ENCODE data around the gene THOC6.

THOC6 gene

GRCh38 chr16:3013998-3014690 lies 9.7 kb upstream of the THOC6 start:
- no peaks in the 10 kb centered on the region for H3K36me3 ChIP-seq (ENCODE audit: insufficient read depth)

GRCh38 chr16:3014971-3015370 lies 8.9 kb upstream of the THOC6 start:
- Histone ChIP-seq H3K4me1 (ENCODE audit: low read depth, poor library complexity, severe bottlenecking) (peaks cover 24% of the 10 kb centered on the region), H3K4me2 (no peak overlapping the region)

More at GRCh38 chr16:3013998-3014690, 9.7 kb upstream of the THOC6 start:
- Histone ChIP-seq H3K4me2 (no peak overlapping the region), H3K79me2 (ENCODE audit: insufficient read depth, low read depth) (no peaks in the 10 kb centered on the region), H4K20me1 (ENCODE audit: insufficient read depth) (no peaks in the 10 kb centered on the region), H3K4me3 (IDR thresholded peaks at IDR 0.05; ENCODE audit: insufficient read depth, low read depth, low read length) (no peak overlapping the region), H2AFZ (ENCODE audit: low read depth) (no peak overlapping the region), H3K9ac (no peak overlapping the region), H3K27ac (no peak overlapping the region), H3K4me1 (ENCODE audit: low read depth, poor library complexity, severe bottlenecking) (peaks cover 17% of the 10 kb centered on the region), H3K27me3 (ENCODE audit: insufficient read depth, low read depth) (peaks cover 63% of the 10 kb centered on the region)
- no peak for TF ChIP-seq CTCF (conservative IDR thresholded peaks at IDR 0.05; ENCODE audit: low read depth, low read length)

GRCh38 chr16:3015865-3016521 lies 7.8 kb upstream of the THOC6 start:
- Histone ChIP-seq H3K36me3 (ENCODE audit: insufficient read depth) (no peaks in the 10 kb centered on the region), H3K27ac (no peak overlapping the region), H2AFZ (ENCODE audit: low read depth) (no peak overlapping the region), H4K20me1 (ENCODE audit: insufficient read depth) (no peaks in the 10 kb centered on the region), H3K79me2 (ENCODE audit: insufficient read depth, low read depth) (no peaks in the 10 kb centered on the region), H3K27me3 (ENCODE audit: insufficient read depth, low read depth) (peaks cover 48% of the 10 kb centered on the region), H3K9ac (no peak overlapping the region), H3K4me3 (IDR thresholded peaks at IDR 0.05; ENCODE audit: insufficient read depth, low read depth, low read length) (no peak overlapping the region), H3K4me1 (ENCODE audit: low read depth, poor library complexity, severe bottlenecking) (peaks cover 29% of the 10 kb centered on the region), H3K4me2 (no peak overlapping the region)
- no peak for TF ChIP-seq CTCF (conservative IDR thresholded peaks at IDR 0.05; ENCODE audit: low read depth, low read length)

More at GRCh38 chr16:3014971-3015370, 8.9 kb upstream of the THOC6 start:
- H3K36me3 ChIP-seq (ENCODE audit: insufficient read depth), result no peaks in the 10 kb centered on the region
- peaks cover 58% of the 10 kb centered on the region for H3K27me3 ChIP-seq (ENCODE audit: insufficient read depth, low read depth)
- H3K27ac ChIP-seq, result no peak overlapping the region
- no peaks in the 10 kb centered on the region for H4K20me1 ChIP-seq (ENCODE audit: insufficient read depth)
- TF ChIP-seq CTCF (conservative IDR thresholded peaks at IDR 0.05; ENCODE audit: low read depth, low read length), result no peak
- H3K9ac ChIP-seq, result no peak overlapping the region
- no peak overlapping the region for H3K4me3 ChIP-seq (IDR thresholded peaks at IDR 0.05; ENCODE audit: insufficient read depth, low read depth, low read length)
- H3K79me2 ChIP-seq (ENCODE audit: insufficient read depth, low read depth), result no peaks in the 10 kb centered on the region
- H2AFZ ChIP-seq (ENCODE audit: low read depth), result no peak overlapping the region

DNA sequence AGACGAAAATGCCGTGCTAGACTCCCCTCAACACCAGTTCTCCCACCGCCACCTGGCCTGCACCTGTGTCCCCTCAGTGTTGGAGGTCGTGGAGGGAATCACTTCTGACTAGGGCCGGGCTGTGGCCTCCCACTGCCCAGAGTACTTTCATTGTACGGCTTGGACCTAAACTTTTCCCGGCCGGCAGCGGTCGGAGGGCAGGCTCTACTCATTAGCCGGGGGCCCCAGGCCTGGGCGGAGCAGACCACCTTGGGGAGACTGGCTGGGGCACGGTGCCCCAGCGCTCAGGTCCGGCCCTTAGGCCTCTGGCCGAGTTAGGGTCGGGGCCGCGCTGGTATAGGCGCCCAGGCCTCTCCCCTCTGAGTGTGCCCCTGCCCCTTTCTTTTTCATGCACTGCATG lies 6.5 kb upstream of the THOC6 start:
- H3K79me2 ChIP-seq (ENCODE audit: insufficient read depth, low read depth), result no peaks in the 10 kb centered on the region
- no peak overlapping the region for H3K4me2 ChIP-seq
- no peaks in the 10 kb centered on the region for H4K20me1 ChIP-seq (ENCODE audit: insufficient read depth)
- peaks cover 35% of the 10 kb centered on the region for H3K4me1 ChIP-seq (ENCODE audit: low read depth, poor library complexity, severe bottlenecking)
- peaks cover 36% of the 10 kb centered on the region for H3K27me3 ChIP-seq (ENCODE audit: insufficient read depth, low read depth)
- no peak overlapping the region for H3K4me3 ChIP-seq (IDR thresholded peaks at IDR 0.05; ENCODE audit: insufficient read depth, low read depth, low read length)
- no peak overlapping the region for H3K9ac ChIP-seq
- no peak overlapping the region for H3K27ac ChIP-seq
- no peaks in the 10 kb centered on the region for H3K36me3 ChIP-seq (ENCODE audit: insufficient read depth)
- no peak for TF ChIP-seq CTCF (conservative IDR thresholded peaks at IDR 0.05; ENCODE audit: low read depth, low read length)
- H2AFZ ChIP-seq (ENCODE audit: low read depth), result no peak overlapping the region

Data from KMS-11 (cell line).